Activated CD4-positive, alpha-beta T cell treated with anti-CD3 and anti-CD28 coated beads for 36 hours (primary cell): ENCODE measurements around the gene LRP8. TPM values are rescaled to one million over a fixed set of nuclear protein-coding genes. Genes with fewer than 3 reads are reported as not detected.
"Not testable (repeated sequence)": the region's sequence is repeated elsewhere in the genome, so short reads cannot be mapped to it uniquely, and the experiment has no call there.

Experiments
- ATAC-seq: fragments of 200-7000 bp; cut with Tn5 transposase; one replicate; pipeline ENCODE4 v1.10.0; 2021; ENCODE audit warnings: mild to moderate bottlenecking, moderate library complexity
- CTCF ChIA-PET: fragments of 350-600 bp; sonication (Branson Sonifier 250); formaldehyde crosslinking; loops from one replicate; lab custom pipeline; 2021; ENCODE audit warnings: antibody characterized with exemption; lab: Charles Lee
- POLR2A ChIA-PET: fragments of 350-600 bp; sonication (Branson Sonifier 250); formaldehyde crosslinking; loops from one replicate; lab custom pipeline; 2021; ENCODE audit warnings: antibody characterized with exemption, inconsistent platforms; lab: Charles Lee
- DNase-seq: peaks from one replicate; pipeline ENCODE4 v3.0.0-alpha.2; 2020
- H3K27ac Mint-ChIP-seq: one replicate; pipeline ENCODE4 v1.8.0; 2021; ENCODE audit warnings: mixed read lengths
- H3K27me3 Mint-ChIP-seq: one replicate; pipeline ENCODE4 v1.8.0; 2021; ENCODE audit warnings: mixed read lengths
- H3K36me3 Mint-ChIP-seq: one replicate; pipeline ENCODE4 v1.8.0; 2021; ENCODE audit warnings: low read depth, mixed read lengths
- H3K4me1 Mint-ChIP-seq: one replicate; pipeline ENCODE4 v1.8.0; 2021; ENCODE audit warnings: mixed read lengths
- H3K4me3 Mint-ChIP-seq: one replicate; pipeline ENCODE4 v1.8.0; 2021; ENCODE audit warnings: mild to moderate bottlenecking, moderate library complexity, mixed read lengths
- H3K9me3 Mint-ChIP-seq: one replicate; pipeline ENCODE4 v1.8.0; 2021; ENCODE audit warnings: low read depth, mixed read lengths
- intact Hi-C, 2 experiments: fragments of 100-400 bp; cut with DNase I in 1 of 2; cut with micrococcal nuclease in 1 of 2; formaldehyde crosslinking; loops; one replicate each; pipeline versions ENCODE4 v1.14.2 to v1.15.1; 2022 to 2024; cut with DNase I, micrococcal nuclease
- total RNA-seq, 2 experiments: library from RNA; stranded (reverse); gene quantifications; one replicate each; pipeline ENCODE4 v1.2.3, GENCODE V29; 2021

LRP8 gene
- total RNA-seq, 2 experiments from 2014 or later = 40.6 to 46.5 TPM

- no peak overlapping the region for H3K27ac Mint-ChIP-seq
- POLR2A ChIA-PET = no interaction called here
Observed at GRCh38 chr1:53285969-53286760, 41.7 kb downstream of the LRP8 start.

GRCh38 chr1:53285546-53285945, 42.3 kb downstream of the LRP8 start:
- POLR2A ChIA-PET = no interaction called here
- H3K36me3 Mint-ChIP-seq = peaks cover 21% of the 10 kb centered on the region

More at GRCh38 chr1:53285969-53286760, 41.7 kb downstream of the LRP8 start:
- CTCF ChIA-PET = interaction anchor here (0.6 to 0.7 kb wide), 2 partner anchors 107 to 530 kb away, joined by 3 to 5 read pairs; no protein-coding TSS in a partner anchor
- Mint-ChIP-seq H3K36me3 (peaks cover 17% of the 10 kb centered on the region), H3K27me3 (no peaks in the 10 kb centered on the region), H3K9me3 (no peaks in the 10 kb centered on the region), H3K4me3 (no peak overlapping the region), H3K4me1 (no peaks in the 10 kb centered on the region)
- ATAC-seq = peak; percentile 44
- no peak for DNase-seq
- intact Hi-C loops = no loop called here

GRCh38 chr1:53284224-53285020, 43.4 kb downstream of the LRP8 start:
- ChIA-PET CTCF (no interaction called here), POLR2A (no interaction called here)
- DNase-seq = no peak
- ATAC-seq = no peak
- Mint-ChIP-seq H3K27ac (no peak overlapping the region), H3K27me3 (no peaks in the 10 kb centered on the region), H3K36me3 (peaks cover 23% of the 10 kb centered on the region), H3K4me1 (no peaks in the 10 kb centered on the region), H3K4me3 (no peak overlapping the region), H3K9me3 (no peaks in the 10 kb centered on the region)
- intact Hi-C loops = no loop called here

More at GRCh38 chr1:53285546-53285945, 42.3 kb downstream of the LRP8 start:
- Mint-ChIP-seq H3K4me1 (no peaks in the 10 kb centered on the region), H3K4me3 (no peak overlapping the region), H3K9me3 (no peaks in the 10 kb centered on the region), H3K27ac (no peak overlapping the region), H3K27me3 (no peaks in the 10 kb centered on the region)
- CTCF ChIA-PET = interaction anchor here (0.7 kb wide), 1 partner anchor 530 kb away, joined by 5 read pairs; no protein-coding TSS in a partner anchor
- intact Hi-C loops = no loop called here
- DNase-seq (no peak), ATAC-seq (no peak)

GRCh38 chr1:53283156-53283555, 44.7 kb downstream of the LRP8 start:
- H3K4me3 Mint-ChIP-seq, H3K27me3 Mint-ChIP-seq, ATAC-seq, DNase-seq, CTCF ChIA-PET, intact Hi-C loops, H3K27ac Mint-ChIP-seq, H3K4me1 Mint-ChIP-seq, POLR2A ChIA-PET, H3K9me3 Mint-ChIP-seq: not testable (repeated sequence)
- H3K36me3 Mint-ChIP-seq = peaks cover 20% of the 10 kb centered on the region

- H3K27ac Mint-ChIP-seq = no peak overlapping the region
- DNase-seq (no peak), ATAC-seq (no peak)
- ChIA-PET POLR2A (no interaction called here), CTCF (interaction anchor here (1.1 to 1.6 kb wide), 2 partner anchors 12 to 112 kb away, joined by 6 read pairs; no protein-coding TSS in a partner anchor)
- H3K9me3 Mint-ChIP-seq = no peaks in the 10 kb centered on the region
- no peaks in the 10 kb centered on the region for H3K4me1 Mint-ChIP-seq
- no peak overlapping the region for H3K4me3 Mint-ChIP-seq
- H3K36me3 Mint-ChIP-seq = peaks cover 24% of the 10 kb centered on the region
- intact Hi-C loops = no loop called here
- no peaks in the 10 kb centered on the region for H3K27me3 Mint-ChIP-seq
Observed at GRCh38 chr1:53281133-53281532, 46.7 kb downstream of the LRP8 start.

GRCh38 chr1:53280496-53280895, 47.4 kb downstream of the LRP8 start:
- Mint-ChIP-seq H3K4me3 (no peak overlapping the region), H3K36me3 (peaks cover 29% of the 10 kb centered on the region), H3K4me1 (no peaks in the 10 kb centered on the region), H3K27ac (no peak overlapping the region), H3K9me3 (no peaks in the 10 kb centered on the region), H3K27me3 (no peaks in the 10 kb centered on the region)
- no peak for ATAC-seq
- ChIA-PET CTCF (interaction anchor here (1.1 kb wide), 1 partner anchor 13 kb away, joined by 6 read pairs; no protein-coding TSS in a partner anchor), POLR2A (no interaction called here)
- DNase-seq = no peak
- intact Hi-C loops = no loop called here

- Mint-ChIP-seq H3K4me1 (no peaks in the 10 kb centered on the region), H3K4me3 (no peak overlapping the region), H3K9me3 (no peaks in the 10 kb centered on the region), H3K27me3 (no peaks in the 10 kb centered on the region), H3K27ac (no peak overlapping the region), H3K36me3 (peaks cover 31% of the 10 kb centered on the region)
- ChIA-PET POLR2A (no interaction called here), CTCF (interaction anchor here (0.6 to 3.4 kb wide), 6 partner anchors 13 to 173 kb away, joined by 3 to 63 read pairs (median 5); no protein-coding TSS in a partner anchor)
- no peak for DNase-seq
- ATAC-seq = no peak
- intact Hi-C loops = loop anchor here (2.0 kb wide), 2 partner anchors 47 to 195 kb away; no protein-coding TSS in a partner anchor
Observed at GRCh38 chr1:53279296-53280200, 48.3 kb downstream of the LRP8 start.

- H3K4me1 Mint-ChIP-seq = no peaks in the 10 kb centered on the region
- H3K9me3 Mint-ChIP-seq = no peaks in the 10 kb centered on the region
- peak; percentile 80 for DNase-seq
- no peaks in the 10 kb centered on the region for H3K27me3 Mint-ChIP-seq
- no peak overlapping the region for H3K27ac Mint-ChIP-seq
- intact Hi-C loops = loop anchor here (1.0 to 2.0 kb wide), 3 partner anchors 48 to 196 kb away; no protein-coding TSS in a partner anchor
- ChIA-PET CTCF (interaction anchor here (0.6 to 3.4 kb wide), 25 partner anchors 11 to 878 kb away, joined by 3 to 63 read pairs (median 3); no protein-coding TSS in a partner anchor), POLR2A (interaction anchor here (0.7 kb wide), 1 partner anchor 57 kb away, joined by 5 read pairs; no protein-coding TSS in a partner anchor)
- peaks cover 36% of the 10 kb centered on the region for H3K36me3 Mint-ChIP-seq
- ATAC-seq = peak; percentile 72
- H3K4me3 Mint-ChIP-seq = no peak overlapping the region
Observed at GRCh38 chr1:53278298-53278725, 49.6 kb downstream of the LRP8 start.

GRCh38 chr1:53277326-53277725, 50.5 kb downstream of the LRP8 start:
- Mint-ChIP-seq H3K27ac (no peak overlapping the region), H3K9me3 (no peaks in the 10 kb centered on the region), H3K36me3 (peaks cover 38% of the 10 kb centered on the region), H3K4me1 (no peaks in the 10 kb centered on the region), H3K27me3 (no peaks in the 10 kb centered on the region), H3K4me3 (no peak overlapping the region)
- POLR2A ChIA-PET = no interaction called here
- ATAC-seq = no peak
- intact Hi-C loops = no loop called here
- CTCF ChIA-PET = interaction anchor here (1.1 to 3.4 kb wide), 4 partner anchors 19 to 118 kb away, joined by 3 to 63 read pairs (median 5); no protein-coding TSS in a partner anchor
- no peak for DNase-seq

- H3K9me3 Mint-ChIP-seq = no peaks in the 10 kb centered on the region
- intact Hi-C loops = no loop called here
- H3K4me1 Mint-ChIP-seq = no peaks in the 10 kb centered on the region
- peaks cover 39% of the 10 kb centered on the region for H3K36me3 Mint-ChIP-seq
- CTCF ChIA-PET = interaction anchor here (1.1 to 3.4 kb wide), 2 partner anchors 46 to 118 kb away, joined by 3 to 63 read pairs; no protein-coding TSS in a partner anchor
- ATAC-seq (no peak), DNase-seq (no peak)
- POLR2A ChIA-PET = no interaction called here
- H3K27me3 Mint-ChIP-seq = no peaks in the 10 kb centered on the region
- H3K4me3 Mint-ChIP-seq = no peak overlapping the region
- no peak overlapping the region for H3K27ac Mint-ChIP-seq
Observed at GRCh38 chr1:53276902-53277281, 51.0 kb downstream of the LRP8 start.
